ENCODE measurements around the gene SENP7.

Gene SENP7

GRCh38 chr3:101362406-101362805 is 150.6 kb downstream of the SENP7 start:
- H3K4me1 ChIP-seq (ENCODE audit: control insufficient read depth in 5 of 5, insufficient read depth in 5 of 5, low read length in 5 of 5) = no peaks in the 10 kb centered on the region
- H3K27me3 ChIP-seq (ENCODE audit: control insufficient read depth in 5 of 5, insufficient read depth in 4 of 5, low read length in 5 of 5) = no peaks in the 10 kb centered on the region
- H3K27ac ChIP-seq (ENCODE audit: low read depth, low read length) = no peak overlapping the region
- H3K36me3 ChIP-seq (ENCODE audit: control insufficient read depth in 5 of 5, insufficient read depth in 5 of 5, low read length in 5 of 5) = peaks cover 10 to 31% (median 20%) of the 10 kb centered on the region in 5 donors
- H3K4me3 ChIP-seq (ENCODE audit: low read depth in 1 of 5, low read length in 5 of 5) = no peak overlapping the region
- no peaks in the 10 kb centered on the region for H3K9me3 ChIP-seq (ENCODE audit: control insufficient read depth in 5 of 5, low read length in 5 of 5)
- no peak overlapping the region for H3K9ac ChIP-seq (ENCODE audit: low read length in 5 of 5)

GRCh38 chr3:101351829-101352228 is 161.2 kb downstream of the SENP7 start:
- Histone ChIP-seq H3K9ac (ENCODE audit: low read length in 5 of 5) (no peak overlapping the region), H3K27me3 (ENCODE audit: control insufficient read depth in 5 of 5, insufficient read depth in 4 of 5, low read length in 5 of 5) (no peaks in the 10 kb centered on the region), H3K4me1 (ENCODE audit: control insufficient read depth in 5 of 5, insufficient read depth in 5 of 5, low read length in 5 of 5) (no peaks in the 10 kb centered on the region), H3K4me3 (ENCODE audit: low read depth in 1 of 5, low read length in 5 of 5) (no peak overlapping the region), H3K9me3 (ENCODE audit: control insufficient read depth in 5 of 5, low read length in 5 of 5) (no peaks in the 10 kb centered on the region), H3K36me3 (ENCODE audit: control insufficient read depth in 5 of 5, insufficient read depth in 5 of 5, low read length in 5 of 5) (peaks cover 3 to 25% (median 6%) of the 10 kb centered on the region in 5 donors), H3K27ac (ENCODE audit: low read depth, low read length) (no peak overlapping the region)

GRCh38 chr3:101340591-101340990 is 172.4 kb downstream of the SENP7 start:
- Histone ChIP-seq H3K9ac (ENCODE audit: low read length in 5 of 5) (no peak overlapping the region), H3K9me3 (ENCODE audit: control insufficient read depth in 5 of 5, low read length in 5 of 5) (no peaks in the 10 kb centered on the region), H3K4me3 (ENCODE audit: low read depth in 1 of 5, low read length in 5 of 5) (no peak overlapping the region), H3K36me3 (ENCODE audit: control insufficient read depth in 5 of 5, insufficient read depth in 5 of 5, low read length in 5 of 5) (peaks cover 4 to 40% (median 28%) of the 10 kb centered on the region in 5 donors), H3K27ac (ENCODE audit: low read depth, low read length) (no peak overlapping the region), H3K27me3 (ENCODE audit: control insufficient read depth in 5 of 5, insufficient read depth in 4 of 5, low read length in 5 of 5) (no peaks in the 10 kb centered on the region), H3K4me1 (ENCODE audit: control insufficient read depth in 5 of 5, insufficient read depth in 5 of 5, low read length in 5 of 5) (no peaks in the 10 kb centered on the region)

GRCh38 chr3:101333883-101334282 is 179.1 kb downstream of the SENP7 start:
- Histone ChIP-seq H3K4me1 (ENCODE audit: control insufficient read depth in 5 of 5, insufficient read depth in 5 of 5, low read length in 5 of 5) (no peaks in the 10 kb centered on the region), H3K9ac (ENCODE audit: low read length in 5 of 5) (no peak overlapping the region), H3K27ac (ENCODE audit: low read depth, low read length) (no peak overlapping the region), H3K9me3 (ENCODE audit: control insufficient read depth in 5 of 5, low read length in 5 of 5) (no peaks in the 10 kb centered on the region), H3K36me3 (ENCODE audit: control insufficient read depth in 5 of 5, insufficient read depth in 5 of 5, low read length in 5 of 5) (peaks cover 6 to 34% (median 9%) of the 10 kb centered on the region in 5 donors), H3K27me3 (ENCODE audit: control insufficient read depth in 5 of 5, insufficient read depth in 4 of 5, low read length in 5 of 5) (no peaks in the 10 kb centered on the region), H3K4me3 (ENCODE audit: low read depth in 1 of 5, low read length in 5 of 5) (no peak overlapping the region)

GRCh38 chr3:101329016-101329673 is 183.9 kb downstream of the SENP7 start:
- H3K4me3 ChIP-seq (ENCODE audit: low read depth in 1 of 5, low read length in 5 of 5) = no peak overlapping the region
- H3K9me3 ChIP-seq (ENCODE audit: control insufficient read depth in 5 of 5, low read length in 5 of 5) = no peaks in the 10 kb centered on the region
- peaks cover 7 to 32% (median 16%) of the 10 kb centered on the region in 5 donors for H3K36me3 ChIP-seq (ENCODE audit: control insufficient read depth in 5 of 5, insufficient read depth in 5 of 5, low read length in 5 of 5)
- no peaks in the 10 kb centered on the region for H3K27me3 ChIP-seq (ENCODE audit: control insufficient read depth in 5 of 5, insufficient read depth in 4 of 5, low read length in 5 of 5)
- H3K4me1 ChIP-seq (ENCODE audit: control insufficient read depth in 5 of 5, insufficient read depth in 5 of 5, low read length in 5 of 5) = no peaks in the 10 kb centered on the region
- H3K27ac ChIP-seq (ENCODE audit: low read depth, low read length) = no peak overlapping the region
- H3K9ac ChIP-seq (ENCODE audit: low read length in 5 of 5) = no peak overlapping the region

GRCh38 chr3:101325393-101326134 is 187.4 kb downstream of the SENP7 start:
- Histone ChIP-seq H3K4me1 (ENCODE audit: control insufficient read depth in 5 of 5, insufficient read depth in 5 of 5, low read length in 5 of 5) (no peaks in the 10 kb centered on the region), H3K27me3 (ENCODE audit: control insufficient read depth in 5 of 5, insufficient read depth in 4 of 5, low read length in 5 of 5) (no peaks in the 10 kb centered on the region), H3K9me3 (ENCODE audit: control insufficient read depth in 5 of 5, low read length in 5 of 5) (no peaks in the 10 kb centered on the region), H3K9ac (ENCODE audit: low read length in 5 of 5) (no peak overlapping the region), H3K36me3 (ENCODE audit: control insufficient read depth in 5 of 5, insufficient read depth in 5 of 5, low read length in 5 of 5) (peaks cover 7 to 31% (median 21%) of the 10 kb centered on the region in 5 donors), H3K27ac (ENCODE audit: low read depth, low read length) (no peak overlapping the region), H3K4me3 (ENCODE audit: low read depth in 1 of 5, low read length in 5 of 5) (no peak overlapping the region)

GRCh38 chr3:101320475-101320874 is 192.5 kb downstream of the SENP7 start, which contains the start of gene IMPG2:
Gene IMPG2 (minus strand): TSS chr3:101320575. CDS start chr3:101320372, 203 bp downstream.
- Histone ChIP-seq H3K27ac (ENCODE audit: low read depth, low read length) (no peak within 1 kb of the TSS), H3K9me3 (ENCODE audit: control insufficient read depth in 5 of 5, low read length in 5 of 5) (no peaks in the 10 kb centered on the region), H3K27me3 (ENCODE audit: control insufficient read depth in 5 of 5, insufficient read depth in 4 of 5, low read length in 5 of 5) (no peaks in the 10 kb centered on the region), H3K36me3 (ENCODE audit: control insufficient read depth in 5 of 5, insufficient read depth in 5 of 5, low read length in 5 of 5) (peaks cover 0 to 7% (median 0%) of the 10 kb centered on the region in 5 donors), H3K9ac (ENCODE audit: low read length in 5 of 5) (no peak within 1 kb of the TSS), H3K4me3 (ENCODE audit: low read depth in 1 of 5, low read length in 5 of 5) (no peak within 1 kb of the TSS), H3K4me1 (ENCODE audit: control insufficient read depth in 5 of 5, insufficient read depth in 5 of 5, low read length in 5 of 5) (no peaks in the 10 kb centered on the region)

GRCh38 chr3:101319531-101319930 is 193.5 kb downstream of the SENP7 start:
- Histone ChIP-seq H3K36me3 (ENCODE audit: control insufficient read depth in 5 of 5, insufficient read depth in 5 of 5, low read length in 5 of 5) (peaks cover 0 to 5% (median 0%) of the 10 kb centered on the region in 5 donors), H3K9ac (ENCODE audit: low read length in 5 of 5) (no peak overlapping the region), H3K27ac (ENCODE audit: low read depth, low read length) (no peak overlapping the region), H3K9me3 (ENCODE audit: control insufficient read depth in 5 of 5, low read length in 5 of 5) (no peaks in the 10 kb centered on the region), H3K4me3 (ENCODE audit: low read depth in 1 of 5, low read length in 5 of 5) (no peak overlapping the region), H3K27me3 (ENCODE audit: control insufficient read depth in 5 of 5, insufficient read depth in 4 of 5, low read length in 5 of 5) (no peaks in the 10 kb centered on the region), H3K4me1 (ENCODE audit: control insufficient read depth in 5 of 5, insufficient read depth in 5 of 5, low read length in 5 of 5) (no peaks in the 10 kb centered on the region)

GRCh38 chr3:101312545-101312944 is 200.5 kb downstream of the SENP7 start:
- peaks cover 0 to 5% (median 0%) of the 10 kb centered on the region in 5 donors for H3K4me1 ChIP-seq (ENCODE audit: control insufficient read depth in 5 of 5, insufficient read depth in 5 of 5, low read length in 5 of 5)
- H3K27ac ChIP-seq (ENCODE audit: low read depth, low read length) = no peak overlapping the region
- H3K36me3 ChIP-seq (ENCODE audit: control insufficient read depth in 5 of 5, insufficient read depth in 5 of 5, low read length in 5 of 5) = no peaks in the 10 kb centered on the region
- no peak overlapping the region for H3K4me3 ChIP-seq (ENCODE audit: low read depth in 1 of 5, low read length in 5 of 5)
- H3K27me3 ChIP-seq (ENCODE audit: control insufficient read depth in 5 of 5, insufficient read depth in 4 of 5, low read length in 5 of 5) = no peaks in the 10 kb centered on the region
- H3K9ac ChIP-seq (ENCODE audit: low read length in 5 of 5) = no peak overlapping the region
- H3K9me3 ChIP-seq (ENCODE audit: control insufficient read depth in 5 of 5, low read length in 5 of 5) = peaks cover 4 to 11% (median 8%) of the 10 kb centered on the region in 5 donors

DNA sequence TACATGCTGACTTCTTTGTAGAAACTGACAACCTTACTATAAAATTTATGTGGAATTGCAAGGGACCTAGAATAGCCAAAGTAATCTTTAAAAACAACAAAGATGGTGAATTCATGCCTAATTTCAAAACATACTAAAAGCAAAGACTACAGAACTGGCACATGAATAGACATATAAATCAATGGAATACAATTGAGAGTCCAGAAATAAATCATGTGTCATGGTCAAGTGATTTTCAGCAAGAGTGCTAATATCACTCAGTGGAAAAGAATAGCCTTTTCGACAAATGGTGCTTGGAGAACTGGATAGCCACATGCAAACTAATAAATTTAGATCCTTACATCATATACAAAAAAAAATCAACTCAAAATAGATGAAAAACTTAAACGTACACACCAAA is 201.3 kb downstream of the SENP7 start:
- peaks cover 4 to 11% (median 8%) of the 10 kb centered on the region in 5 donors for H3K9me3 ChIP-seq (ENCODE audit: control insufficient read depth in 5 of 5, low read length in 5 of 5)
- H3K36me3 ChIP-seq (ENCODE audit: control insufficient read depth in 5 of 5, insufficient read depth in 5 of 5, low read length in 5 of 5) = no peaks in the 10 kb centered on the region
- no peak overlapping the region for H3K27ac ChIP-seq (ENCODE audit: low read depth, low read length)
- H3K4me3 ChIP-seq (ENCODE audit: low read depth in 1 of 5, low read length in 5 of 5) = no peak overlapping the region
- no peaks in the 10 kb centered on the region for H3K27me3 ChIP-seq (ENCODE audit: control insufficient read depth in 5 of 5, insufficient read depth in 4 of 5, low read length in 5 of 5)
- peaks cover 0 to 5% (median 0%) of the 10 kb centered on the region in 5 donors for H3K4me1 ChIP-seq (ENCODE audit: control insufficient read depth in 5 of 5, insufficient read depth in 5 of 5, low read length in 5 of 5)
- H3K9ac ChIP-seq (ENCODE audit: low read length in 5 of 5) = no peak overlapping the region

Data from subcutaneous abdominal adipose tissue (tissue), 5 donors.